HUES48 (cell line): ENCODE data around the gene NPFFR2.
"Not testable (repeated sequence)": the region's sequence is repeated elsewhere in the genome, so short reads cannot be mapped to it uniquely, and the experiment has no call there.

Source experiments
- H3K27ac ChIP-seq: one replicate; pipeline ENCODE4 v1.7.0; 2013; ENCODE audit warnings: low read depth, low read length, inconsistent platforms
- H3K27me3 ChIP-seq: 2 replicates; pipeline ENCODE4 v1.6.1; 2013; ENCODE audit warnings: mild to moderate bottlenecking, low read length; ENCODE audit not compliant: control insufficient read depth, insufficient read depth
- H3K36me3 ChIP-seq: 2 replicates; pipeline ENCODE4 v1.6.1; 2013; ENCODE audit warnings: low read length; ENCODE audit not compliant: control insufficient read depth, insufficient read depth
- H3K4me1 ChIP-seq: 2 replicates; pipeline ENCODE4 v1.6.1; 2013; ENCODE audit warnings: mild to moderate bottlenecking, low read length; ENCODE audit not compliant: control insufficient read depth, insufficient read depth
- H3K4me3 ChIP-seq: 2 replicates; pipeline ENCODE4 v1.5.1; 2013; ENCODE audit warnings: mild to moderate bottlenecking, low read depth, low read length
- H3K9ac ChIP-seq: 2 replicates; pipeline ENCODE4 v1.6.1; 2013; ENCODE audit warnings: mild to moderate bottlenecking, low read depth, low read length, moderate library complexity
- H3K9me3 ChIP-seq: 2 replicates; pipeline ENCODE4 v1.6.1; 2013; ENCODE audit warnings: low read length; ENCODE audit not compliant: control insufficient read depth, insufficient read depth

The NPFFR2 gene

GRCh38 chr4:72067051-72067450, 35.3 kb downstream of the NPFFR2 start:
- Histone ChIP-seq H3K36me3 (no peaks in the 10 kb centered on the region), H3K4me3 (no peak overlapping the region), H3K9ac (no peak overlapping the region), H3K27me3 (no peaks in the 10 kb centered on the region), H3K4me1 (no peaks in the 10 kb centered on the region), H3K27ac (no peak overlapping the region), H3K9me3 (no peaks in the 10 kb centered on the region)

- Histone ChIP-seq H3K9me3 (no peaks in the 10 kb centered on the region), H3K4me3 (no peak overlapping the region), H3K9ac (no peak overlapping the region), H3K36me3 (no peaks in the 10 kb centered on the region), H3K27me3 (no peaks in the 10 kb centered on the region), H3K27ac (no peak overlapping the region), H3K4me1 (no peaks in the 10 kb centered on the region)
These were observed 42.0 kb downstream of the NPFFR2 start for GRCh38 chr4:72073816-72074215.

GRCh38 chr4:72076562-72076961, 44.8 kb downstream of the NPFFR2 start:
- Histone ChIP-seq H3K4me1 (no peaks in the 10 kb centered on the region), H3K27ac (no peak overlapping the region), H3K27me3 (no peaks in the 10 kb centered on the region), H3K9me3 (no peaks in the 10 kb centered on the region), H3K4me3 (no peak overlapping the region), H3K36me3 (no peaks in the 10 kb centered on the region), H3K9ac (no peak overlapping the region)

DNA sequence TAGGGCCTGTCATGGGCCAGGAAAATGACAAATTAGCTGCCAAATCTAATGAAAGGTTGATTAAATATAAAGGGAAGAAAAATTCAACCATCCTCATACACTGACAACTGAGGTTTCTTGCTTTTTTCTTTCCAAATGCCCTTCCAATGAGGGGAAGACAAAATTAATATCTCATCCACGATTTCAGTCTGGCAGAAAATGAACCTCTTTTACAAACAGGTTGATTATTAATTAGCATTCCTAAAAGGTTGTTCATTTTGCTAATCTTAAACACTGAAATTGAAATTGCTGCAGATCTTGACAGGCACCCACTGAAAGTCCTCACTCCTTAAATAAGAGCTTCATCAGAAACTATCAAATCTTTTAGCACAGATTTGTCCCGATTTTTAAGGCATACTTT, 45.5 kb downstream of the NPFFR2 start:
- Histone ChIP-seq H3K9me3 (no peaks in the 10 kb centered on the region), H3K27ac (no peak overlapping the region), H3K4me1 (no peaks in the 10 kb centered on the region), H3K27me3 (no peaks in the 10 kb centered on the region), H3K4me3 (no peak overlapping the region), H3K9ac (no peak overlapping the region), H3K36me3 (no peaks in the 10 kb centered on the region)

DNA sequence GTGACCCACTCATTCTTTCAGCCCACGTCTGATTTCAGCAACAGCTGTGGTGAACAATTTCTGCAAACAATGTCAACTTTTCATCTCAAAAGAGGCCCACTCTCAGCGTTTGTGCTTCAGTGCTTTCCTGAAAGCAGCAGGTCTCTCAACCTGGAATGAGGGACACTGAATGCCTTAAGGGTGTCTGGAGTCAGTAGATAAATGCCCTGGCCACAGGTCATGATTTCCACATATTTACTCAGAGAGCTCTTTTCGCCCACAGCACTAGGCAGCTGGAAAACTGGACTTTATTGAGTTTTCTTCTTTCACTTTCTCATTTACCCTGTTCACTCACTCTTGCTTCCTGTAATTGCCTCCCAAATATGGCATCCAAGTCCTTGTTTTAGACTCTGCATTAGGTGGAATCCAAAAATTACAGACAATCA, 52.8 kb downstream of the NPFFR2 start:
- H3K4me3 ChIP-seq, result no peak overlapping the region
- peaks cover 18% of the 10 kb centered on the region for H3K4me1 ChIP-seq
- no peak overlapping the region for H3K9ac ChIP-seq
- H3K36me3 ChIP-seq, result no peaks in the 10 kb centered on the region
- H3K9me3 ChIP-seq, result no peaks in the 10 kb centered on the region
- H3K27me3 ChIP-seq, result no peaks in the 10 kb centered on the region
- no peak overlapping the region for H3K27ac ChIP-seq

DNA sequence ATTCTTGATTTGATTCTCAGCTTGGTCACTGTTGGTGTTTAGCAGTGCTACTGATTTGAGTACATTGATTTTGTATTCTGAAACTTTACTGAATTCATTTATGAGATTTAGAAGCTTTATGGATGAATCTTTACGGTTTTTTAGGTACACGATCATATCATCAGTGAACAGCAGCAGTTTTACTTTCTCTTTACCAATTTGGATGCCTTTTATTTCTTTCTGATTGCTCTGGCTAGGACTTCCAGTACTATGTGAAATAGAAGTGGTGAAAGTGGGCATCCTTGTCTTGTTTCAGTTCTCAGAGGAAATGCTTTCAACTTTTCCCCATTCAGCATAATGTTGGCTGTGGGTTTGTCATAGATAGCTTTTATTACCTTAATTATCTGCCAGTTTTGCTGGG, 58.8 kb downstream of the NPFFR2 start:
- H3K9ac ChIP-seq, H3K4me3 ChIP-seq, H3K9me3 ChIP-seq: not testable (repeated sequence)

DNA sequence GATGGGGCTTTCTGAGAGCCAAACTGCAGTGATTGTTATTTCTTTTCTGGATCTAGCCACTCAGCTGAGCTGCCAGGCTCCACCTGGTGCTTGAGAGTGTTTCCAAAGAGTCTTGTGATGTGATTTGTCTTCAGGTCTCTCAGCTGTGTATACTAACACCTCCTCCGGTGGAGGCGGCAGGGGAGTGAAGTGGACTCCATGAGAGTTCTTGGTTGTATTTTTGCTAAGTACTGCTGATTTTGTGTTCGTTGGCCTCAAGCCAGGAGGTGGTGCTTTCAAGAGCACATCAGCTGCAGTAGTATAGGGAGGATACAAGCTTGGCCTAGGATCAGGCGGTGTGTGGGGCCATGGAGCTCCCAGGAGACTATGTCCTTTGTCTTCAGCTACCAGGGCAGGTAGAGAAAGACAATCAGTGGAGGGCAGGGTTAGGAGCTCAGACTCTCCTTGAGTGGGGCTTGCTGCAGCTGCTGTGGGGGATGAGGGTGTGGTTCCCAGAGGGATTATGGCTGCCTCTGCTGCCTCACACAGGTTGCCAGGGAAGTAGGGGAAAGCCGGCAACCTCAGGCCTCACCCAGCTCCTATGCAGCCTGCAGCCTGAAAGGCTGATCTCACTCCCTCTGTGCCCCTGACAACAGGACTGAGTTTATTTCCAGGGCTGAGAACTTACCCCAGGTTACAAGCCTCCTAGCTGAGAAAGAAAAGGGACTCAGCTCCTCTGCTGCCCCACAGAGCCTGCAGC, 62.4 kb downstream of the NPFFR2 start:
- Histone ChIP-seq H3K9ac (no peak overlapping the region), H3K9me3 (no peaks in the 10 kb centered on the region), H3K4me3 (no peak overlapping the region), H3K4me1 (0 out of 2 replicates have a peak, but pooled peaks cover 9% of the 10 kb centered on the region), H3K27me3 (no peaks in the 10 kb centered on the region), H3K27ac (no peak overlapping the region), H3K36me3 (no peaks in the 10 kb centered on the region)

More for the DNA sequence above, 58.8 kb downstream of the NPFFR2 start:
- H3K27ac ChIP-seq, H3K36me3 ChIP-seq, H3K4me1 ChIP-seq, H3K27me3 ChIP-seq: not testable (repeated sequence)

GRCh38 chr4:72107456-72107855, 75.7 kb downstream of the NPFFR2 start:
- Histone ChIP-seq H3K9me3 (no peaks in the 10 kb centered on the region), H3K27ac (no peak overlapping the region), H3K36me3 (no peaks in the 10 kb centered on the region)

DNA sequence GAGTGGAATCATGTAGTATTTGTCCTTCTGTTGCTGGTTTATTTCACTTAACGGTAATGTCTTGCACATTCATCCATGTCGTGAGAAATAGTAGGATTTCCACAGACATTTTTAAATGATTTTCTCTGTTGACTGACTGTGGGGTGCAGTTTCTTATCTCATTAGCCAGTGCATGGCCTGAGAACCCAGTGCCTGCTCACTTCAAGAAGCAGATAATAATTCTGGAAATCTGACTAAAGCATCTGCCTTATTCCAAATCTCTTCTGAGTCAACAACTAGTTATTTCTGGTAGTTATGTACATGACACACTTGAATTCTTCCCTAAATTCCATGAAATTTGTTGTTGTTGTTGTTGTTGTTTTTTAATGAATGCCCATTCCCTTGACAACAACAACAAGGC, 77.6 kb downstream of the NPFFR2 start:
- Histone ChIP-seq H3K4me1 (no peaks in the 10 kb centered on the region), H3K27ac (no peak overlapping the region)

More at GRCh38 chr4:72107456-72107855, 75.7 kb downstream of the NPFFR2 start:
- no peak overlapping the region for H3K4me3 ChIP-seq
- H3K9ac ChIP-seq, result no peak overlapping the region
- no peaks in the 10 kb centered on the region for H3K4me1 ChIP-seq
- H3K27me3 ChIP-seq, result no peaks in the 10 kb centered on the region

GRCh38 chr4:72109959-72110497, 78.2 kb downstream of the NPFFR2 start:
- H3K4me1 ChIP-seq, result no peaks in the 10 kb centered on the region

More for the DNA sequence above, 77.6 kb downstream of the NPFFR2 start:
- Histone ChIP-seq H3K36me3 (no peaks in the 10 kb centered on the region), H3K27me3 (no peaks in the 10 kb centered on the region), H3K9ac (no peak overlapping the region), H3K9me3 (no peaks in the 10 kb centered on the region), H3K4me3 (no peak overlapping the region)

GRCh38 chr4:72110886-72111285, 79.1 kb downstream of the NPFFR2 start:
- Histone ChIP-seq H3K27ac (no peak overlapping the region), H3K9ac (no peak overlapping the region), H3K9me3 (no peaks in the 10 kb centered on the region)

More at GRCh38 chr4:72109959-72110497, 78.2 kb downstream of the NPFFR2 start:
- no peak overlapping the region for H3K27ac ChIP-seq
- no peaks in the 10 kb centered on the region for H3K36me3 ChIP-seq
- no peak overlapping the region for H3K9ac ChIP-seq
- H3K27me3 ChIP-seq, result no peaks in the 10 kb centered on the region
- H3K9me3 ChIP-seq, result no peaks in the 10 kb centered on the region
- no peak overlapping the region for H3K4me3 ChIP-seq

More at GRCh38 chr4:72110886-72111285, 79.1 kb downstream of the NPFFR2 start:
- no peaks in the 10 kb centered on the region for H3K27me3 ChIP-seq
- H3K4me3 ChIP-seq, result no peak overlapping the region
- no peaks in the 10 kb centered on the region for H3K4me1 ChIP-seq
- no peaks in the 10 kb centered on the region for H3K36me3 ChIP-seq
